Mucosa of rectum (tissue), 2 donors: ENCODE measurements around the gene CD99.
"Not testable (repeated sequence)": the region's sequence is repeated elsewhere in the genome, so short reads cannot be mapped to it uniquely, and the experiment has no call there.

Experiments used
- H3K27ac ChIP-seq, 2 donors: one replicate each; pipeline ENCODE4 v1.7.0; 2013; ENCODE audit warnings: inconsistent platforms in 2 of 2, low read depth in 2 of 2, low read length in 2 of 2
- H3K27me3 ChIP-seq, 2 donors: one replicate each; pipeline ENCODE4 v1.7.0; 2013; ENCODE audit warnings: low read length in 2 of 2; ENCODE audit not compliant: control insufficient read depth in 2 of 2, insufficient read depth in 2 of 2
- H3K36me3 ChIP-seq, 2 donors: one replicate each; pipeline ENCODE4 v1.7.0; 2013; ENCODE audit warnings: low read length in 2 of 2; ENCODE audit not compliant: control insufficient read depth in 2 of 2, insufficient read depth in 2 of 2
- H3K4me1 ChIP-seq, 2 donors: one replicate each; pipeline ENCODE4 v1.7.0; 2013; ENCODE audit warnings: low read length in 2 of 2, mild to moderate bottlenecking in 1 of 2; ENCODE audit not compliant: control insufficient read depth in 2 of 2, insufficient read depth in 2 of 2
- H3K4me3 ChIP-seq, 2 donors: one replicate each; pipeline ENCODE4 v1.7.0; 2013; ENCODE audit warnings: low read length in 2 of 2
- H3K9ac ChIP-seq, 2 donors: one replicate each; pipeline ENCODE4 v1.7.0; 2013; ENCODE audit warnings: low read length in 2 of 2, low read depth in 1 of 2, mild to moderate bottlenecking in 1 of 2
- H3K9me3 ChIP-seq, 2 donors: one replicate each; pipeline ENCODE4 v1.7.0; 2013; ENCODE audit warnings: low read length in 2 of 2; ENCODE audit not compliant: control insufficient read depth in 2 of 2
- donor health status: healthy.
- donor health status: Normal muscosa, but diverticular disease.

The CD99 gene

DNA sequence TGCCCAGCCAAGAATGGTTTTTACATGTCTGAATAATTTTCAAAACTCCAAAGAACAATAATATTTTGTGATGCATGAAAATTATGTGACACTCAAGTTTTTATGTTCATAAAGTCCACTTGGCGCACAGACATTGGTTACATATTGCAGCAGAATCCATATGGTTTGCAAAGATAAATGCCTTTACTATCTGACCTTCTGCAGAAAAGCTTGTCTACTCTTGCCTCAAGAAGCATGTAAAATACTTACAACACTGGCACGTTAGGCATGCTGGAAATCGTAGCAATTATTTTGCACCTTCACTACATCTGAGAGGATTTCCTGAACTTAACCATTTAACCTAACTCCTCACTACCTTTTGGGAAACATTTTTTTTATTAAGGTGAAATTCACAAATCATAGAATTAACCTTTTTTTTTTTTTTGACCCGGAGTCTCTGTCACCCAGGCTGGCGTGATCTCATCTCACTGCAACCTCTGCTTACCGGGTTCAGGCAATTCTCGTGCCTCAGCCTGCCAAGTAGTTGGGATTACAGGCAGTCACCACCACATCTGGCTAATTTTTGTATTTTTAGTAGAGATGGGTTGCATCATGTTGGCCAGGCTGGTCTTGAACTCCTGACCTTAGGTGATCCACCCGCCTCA, 57.2 kb downstream of the CD99 start:
- Histone ChIP-seq H3K9me3 (no peaks in the 10 kb centered on the region), H3K36me3 (no peaks in the 10 kb centered on the region), H3K27ac (no peak overlapping the region), H3K27me3 (no peaks in the 10 kb centered on the region), H3K4me3 (no peak overlapping the region), H3K9ac (no peak overlapping the region), H3K4me1 (peaks cover 0 to 2% of the 10 kb centered on the region in 2 donors)

DNA sequence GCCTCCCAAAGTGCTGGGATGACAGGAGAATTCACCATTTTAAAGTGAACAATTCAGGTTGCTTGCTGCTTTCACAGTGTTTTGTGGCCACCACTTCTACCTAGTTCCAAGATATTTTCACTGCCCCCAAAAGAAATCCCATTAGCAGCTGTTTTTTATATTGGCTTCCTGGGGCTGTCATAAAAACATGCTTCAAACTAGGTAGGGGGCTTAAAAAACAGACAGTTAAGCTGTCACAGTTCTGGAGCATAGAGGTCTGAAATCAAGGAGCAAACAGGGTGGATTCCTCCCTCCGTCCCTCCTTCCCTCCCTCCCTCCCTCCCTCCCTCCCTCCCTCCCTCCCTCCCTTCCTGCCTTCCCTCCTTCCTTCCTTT, 57.7 kb downstream of the CD99 start:
- H3K27me3 ChIP-seq: no peaks in the 10 kb centered on the region
- peaks cover 0 to 2% of the 10 kb centered on the region in 2 donors for H3K4me1 ChIP-seq
- no peak overlapping the region for H3K27ac ChIP-seq
- no peaks in the 10 kb centered on the region for H3K9me3 ChIP-seq
- no peak overlapping the region for H3K9ac ChIP-seq
- H3K36me3 ChIP-seq: no peaks in the 10 kb centered on the region
- no peak overlapping the region for H3K4me3 ChIP-seq

DNA sequence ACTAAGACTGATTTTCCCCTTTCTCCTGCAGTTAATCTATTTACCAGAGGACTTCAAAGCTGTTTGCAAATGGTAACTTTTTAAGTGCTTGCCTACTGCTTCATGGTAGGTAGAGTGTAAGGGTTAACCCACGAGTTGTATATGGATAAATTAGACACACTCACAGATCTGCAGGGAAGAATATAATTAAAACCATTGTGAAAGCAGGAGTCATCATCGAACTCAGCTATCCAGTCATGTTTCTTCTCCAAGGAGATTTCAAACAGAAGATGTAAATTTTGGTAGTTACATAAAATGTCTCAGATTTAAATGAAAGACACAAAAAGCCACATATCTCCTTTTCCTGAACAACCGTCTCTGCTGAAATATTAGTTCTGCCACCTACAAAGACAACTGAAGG, 60.2 kb downstream of the CD99 start:
- H3K27me3 ChIP-seq: no peaks in the 10 kb centered on the region
- no peak overlapping the region for H3K27ac ChIP-seq
- H3K9ac ChIP-seq: no peak overlapping the region
- H3K4me3 ChIP-seq: no peak overlapping the region
- no peaks in the 10 kb centered on the region for H3K4me1 ChIP-seq
- H3K36me3 ChIP-seq: no peaks in the 10 kb centered on the region
- H3K9me3 ChIP-seq: no peaks in the 10 kb centered on the region

DNA sequence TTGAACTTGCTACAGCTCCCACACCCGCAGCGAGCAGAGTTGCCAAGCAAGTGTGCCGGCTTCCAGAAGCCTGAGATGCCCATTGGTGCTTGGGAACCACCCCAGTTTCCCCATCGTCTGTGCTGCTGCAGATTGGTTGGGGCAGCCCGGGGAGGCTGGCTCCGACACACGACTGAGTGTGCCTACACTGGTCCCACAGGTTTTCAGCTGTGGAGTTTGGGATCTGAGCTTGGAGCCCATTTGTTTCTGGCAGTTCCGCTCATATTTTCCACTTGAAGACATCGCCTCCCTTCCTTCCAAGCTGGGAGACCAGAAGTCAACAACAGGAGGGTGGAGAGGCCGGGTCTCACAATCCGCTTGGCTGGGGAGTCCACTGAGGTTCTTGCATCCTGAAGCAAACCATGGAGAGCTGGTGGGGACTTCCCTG, 60.8 kb downstream of the CD99 start, which contains the start of gene XG:
Gene XG (plus strand): TSS at position 167 of the 427 bp plus-strand sequence. CDS start 235 bp downstream, at position 402.
- not testable (repeated sequence) for H3K27ac ChIP-seq, H3K4me3 ChIP-seq, H3K36me3 ChIP-seq

DNA sequence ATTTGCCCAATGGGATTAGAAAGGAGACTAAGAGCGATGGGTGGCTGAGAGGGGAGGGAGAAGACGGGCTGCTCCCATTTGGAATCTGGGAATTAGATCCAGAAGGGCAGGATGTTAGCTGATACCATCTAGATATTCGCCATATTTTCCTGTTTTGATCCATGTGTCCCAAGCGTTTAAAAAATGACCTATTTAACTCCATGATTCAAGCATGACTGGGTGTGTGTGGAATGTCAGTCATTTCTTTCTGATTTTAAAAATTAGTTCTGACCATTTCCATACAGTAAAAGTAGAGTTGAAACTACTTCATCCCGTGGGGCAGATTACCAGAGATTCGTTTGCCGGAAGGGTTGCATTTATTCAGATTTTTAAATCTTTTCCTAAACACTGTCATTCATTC, 61.3 kb downstream of the CD99 start:
- H3K27me3 ChIP-seq, H3K4me3 ChIP-seq, H3K36me3 ChIP-seq, H3K27ac ChIP-seq, H3K9ac ChIP-seq, H3K4me1 ChIP-seq, H3K9me3 ChIP-seq: not testable (repeated sequence)

More for the DNA sequence above, 60.8 kb downstream of the CD99 start, which contains the start of gene XG:
- H3K9ac ChIP-seq, H3K27me3 ChIP-seq, H3K4me1 ChIP-seq, H3K9me3 ChIP-seq: not testable (repeated sequence)

DNA sequence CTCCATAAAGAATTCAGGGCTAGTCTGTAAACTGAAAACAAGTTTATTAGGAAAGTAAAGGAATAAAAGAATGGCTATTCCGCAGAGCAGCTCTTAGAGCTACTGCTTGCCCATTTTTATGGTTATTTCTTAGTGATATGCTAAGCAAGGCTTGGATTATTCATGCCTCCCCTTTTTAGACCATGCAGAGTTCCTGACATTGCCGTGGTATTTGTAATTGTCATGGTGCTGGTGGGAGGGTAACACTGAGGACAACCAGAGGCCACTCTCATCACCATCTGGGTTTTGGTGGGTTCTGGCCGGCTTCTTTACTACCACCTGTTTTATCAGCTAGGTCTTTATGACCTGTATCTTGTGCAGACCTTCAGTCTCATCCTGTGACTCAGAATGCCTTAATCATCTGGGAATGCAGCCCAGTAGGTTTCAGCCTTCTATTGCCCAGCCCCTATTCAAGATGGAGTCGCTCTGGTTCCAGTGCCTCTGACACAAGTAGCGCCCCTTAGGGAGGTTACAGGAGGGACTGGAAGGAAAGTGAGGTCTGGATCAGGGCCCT, 64.1 kb downstream of the CD99 start:
- H3K27ac ChIP-seq, H3K9me3 ChIP-seq: not testable (repeated sequence)

DNA sequence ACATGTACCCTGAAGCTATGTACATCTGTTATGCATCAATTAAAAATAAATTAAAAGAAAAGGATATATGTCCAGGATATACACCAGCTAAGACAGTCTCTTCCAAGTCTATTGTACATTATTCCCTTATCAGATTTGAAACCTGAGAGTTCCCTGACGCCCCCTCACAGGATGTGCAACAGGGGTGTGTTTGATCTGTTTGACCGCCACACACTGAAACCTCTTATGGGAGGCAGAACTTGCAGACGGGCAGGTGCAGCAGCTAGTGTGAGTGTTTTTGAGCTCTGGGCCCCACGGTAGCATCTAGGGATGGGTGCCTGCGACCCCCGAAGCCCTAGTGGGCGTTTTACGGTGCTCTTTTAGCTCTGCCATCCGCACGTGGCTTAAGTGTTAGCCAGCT, 65.5 kb downstream of the CD99 start:
- no peaks in the 10 kb centered on the region for H3K36me3 ChIP-seq
- no peak overlapping the region for H3K4me3 ChIP-seq
- H3K9me3 ChIP-seq: no peaks in the 10 kb centered on the region
- no peaks in the 10 kb centered on the region for H3K27me3 ChIP-seq
- no peak overlapping the region for H3K9ac ChIP-seq
- no peak overlapping the region for H3K27ac ChIP-seq
- no peaks in the 10 kb centered on the region for H3K4me1 ChIP-seq

More for the DNA sequence above, 64.1 kb downstream of the CD99 start:
- H3K4me3 ChIP-seq, H3K36me3 ChIP-seq, H3K4me1 ChIP-seq, H3K27me3 ChIP-seq, H3K9ac ChIP-seq: not testable (repeated sequence)

DNA sequence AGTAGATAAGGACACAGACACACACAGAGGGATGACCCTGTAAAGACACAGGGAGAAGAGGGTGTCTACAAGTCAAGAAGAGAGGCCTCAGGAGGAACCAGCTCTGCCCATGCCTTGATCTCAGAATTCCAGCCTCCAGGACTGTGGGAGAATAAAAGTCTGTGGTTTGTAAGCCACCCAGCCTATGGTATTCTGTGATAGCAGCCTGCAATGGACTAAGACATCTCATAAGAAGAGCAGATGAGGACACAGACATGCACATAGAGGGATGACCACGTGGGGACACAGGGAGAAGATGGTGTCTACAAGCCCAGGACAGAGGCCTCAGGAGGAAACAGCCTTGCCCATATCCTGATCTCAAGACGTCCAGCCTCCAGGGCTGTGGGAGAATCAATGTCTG, 70.2 kb downstream of the CD99 start:
- Histone ChIP-seq H3K27ac (no peak overlapping the region), H3K9me3 (no peaks in the 10 kb centered on the region), H3K9ac (no peak overlapping the region), H3K4me1 (no peaks in the 10 kb centered on the region), H3K36me3 (no peaks in the 10 kb centered on the region), H3K27me3 (no peaks in the 10 kb centered on the region), H3K4me3 (no peak overlapping the region)

DNA sequence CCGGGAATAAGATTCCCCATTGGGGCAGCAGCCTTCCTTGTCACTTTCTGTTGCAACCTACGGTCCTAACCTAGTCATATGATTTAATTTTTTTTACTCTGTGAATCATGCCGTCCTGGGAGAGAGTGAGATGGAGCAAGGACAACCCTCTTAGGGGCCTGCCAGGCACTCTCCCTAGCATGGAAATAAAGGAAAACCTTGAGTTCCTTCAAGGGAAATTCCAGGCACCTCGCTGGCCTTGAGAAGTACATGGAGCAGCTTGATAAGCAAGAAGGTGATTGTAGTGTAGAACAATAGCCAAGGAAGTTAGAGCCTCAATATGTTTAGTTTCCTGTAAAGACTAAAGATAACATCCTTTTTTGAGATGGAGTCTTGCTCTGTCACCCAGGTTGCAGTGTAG, 71.6 kb downstream of the CD99 start:
- not testable (repeated sequence) for H3K36me3 ChIP-seq

DNA sequence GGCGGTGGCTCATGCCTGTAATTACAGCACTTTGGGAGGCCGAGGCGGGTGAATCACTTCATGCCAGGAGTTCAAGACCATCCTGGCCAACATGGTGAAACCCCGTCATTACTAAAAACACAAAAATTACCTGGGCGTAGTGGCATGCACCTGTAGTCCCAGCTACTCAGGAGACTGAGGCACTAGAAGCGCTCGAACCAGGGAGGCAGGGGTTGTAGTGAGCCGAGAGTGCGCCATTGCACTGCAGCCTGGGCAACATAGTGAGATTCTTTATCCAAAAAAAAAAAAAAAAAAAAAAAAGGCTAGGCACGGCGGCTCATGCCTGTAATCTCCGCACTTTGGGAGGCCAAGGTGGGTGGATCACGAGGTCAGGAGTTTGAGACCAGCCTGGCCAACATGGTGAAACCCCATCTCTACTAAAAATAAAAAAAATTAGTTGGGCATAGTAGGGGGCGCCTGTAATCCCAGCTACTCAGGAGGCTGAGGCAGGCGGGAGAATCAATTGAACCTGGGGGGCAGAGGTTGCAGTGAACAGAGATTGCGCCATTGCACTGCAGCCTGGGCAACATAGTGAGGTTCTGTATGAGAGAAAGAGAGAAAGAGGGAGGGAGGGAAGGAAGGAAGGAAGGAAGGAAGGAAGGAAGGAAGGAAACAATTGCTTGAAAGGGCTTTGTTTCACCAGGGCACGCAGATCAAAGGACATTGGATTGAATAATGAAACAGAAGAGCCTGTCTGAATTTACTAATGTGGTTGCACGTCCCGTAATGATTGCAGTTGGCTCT, 73.9 kb downstream of the CD99 start:
- not testable (repeated sequence) for H3K36me3 ChIP-seq, H3K4me3 ChIP-seq, H3K9me3 ChIP-seq, H3K27me3 ChIP-seq, H3K27ac ChIP-seq, H3K4me1 ChIP-seq, H3K9ac ChIP-seq

More for the DNA sequence above, 71.6 kb downstream of the CD99 start:
- H3K4me3 ChIP-seq, H3K27me3 ChIP-seq, H3K4me1 ChIP-seq, H3K27ac ChIP-seq, H3K9me3 ChIP-seq, H3K9ac ChIP-seq: not testable (repeated sequence)
